T-helper 17 cell (primary cell): Measurements from ENCODE around the gene TRDN. TPM values are rescaled to one million over a fixed set of nuclear protein-coding genes. Genes with fewer than 3 reads are reported as not detected.
"Not testable (repeated sequence)": the region's sequence is repeated elsewhere in the genome, so short reads cannot be mapped to it uniquely, and the experiment has no call there.

Source experiments
- ATAC-seq: fragments of 150-1000 bp; cut with Tn5 transposase; 2 replicates; pipeline ENCODE4 v1.10.0; 2021; ENCODE audit warnings: mild to moderate bottlenecking, moderate library complexity
- DNase-seq, 3 donors: peaks; one replicate each; pipeline versions ENCODE4 v3.0.0 to v3.0.0-alpha.2; 2020 to 2021
- H3K9me3 ChIP-seq: one replicate; pipeline ENCODE4 v1.7.0; 2013; ENCODE audit warnings: low read length, mild to moderate bottlenecking; ENCODE audit not compliant: control insufficient read depth, poor library complexity, severe bottlenecking
- H3K27ac Mint-ChIP-seq: one replicate; pipeline ENCODE4 v1.8.0; 2022; ENCODE audit warnings: mild to moderate bottlenecking, moderate library complexity, mixed read lengths
- H3K27me3 Mint-ChIP-seq: one replicate; pipeline ENCODE4 v1.8.0; 2022; ENCODE audit warnings: mixed read lengths
- H3K36me3 Mint-ChIP-seq: one replicate; pipeline ENCODE4 v1.8.0; 2022; ENCODE audit warnings: low read depth, mixed read lengths
- H3K4me1 Mint-ChIP-seq: one replicate; pipeline ENCODE4 v1.8.0; 2022; ENCODE audit warnings: mild to moderate bottlenecking, mixed read lengths
- H3K4me3 Mint-ChIP-seq: one replicate; pipeline ENCODE4 v1.8.0; 2022; ENCODE audit warnings: mild to moderate bottlenecking, moderate library complexity, mixed read lengths
- total RNA-seq, 4 donors: library from RNA in 2 of 4; stranded (reverse) in 2 of 4; gene quantifications; one replicate each; pipeline ENCODE4 v1.2.3 and lab custom pipeline; 2022 to 2026

TRDN gene
- total RNA-seq, 2 donors from 2014 or later = not detected

DNA sequence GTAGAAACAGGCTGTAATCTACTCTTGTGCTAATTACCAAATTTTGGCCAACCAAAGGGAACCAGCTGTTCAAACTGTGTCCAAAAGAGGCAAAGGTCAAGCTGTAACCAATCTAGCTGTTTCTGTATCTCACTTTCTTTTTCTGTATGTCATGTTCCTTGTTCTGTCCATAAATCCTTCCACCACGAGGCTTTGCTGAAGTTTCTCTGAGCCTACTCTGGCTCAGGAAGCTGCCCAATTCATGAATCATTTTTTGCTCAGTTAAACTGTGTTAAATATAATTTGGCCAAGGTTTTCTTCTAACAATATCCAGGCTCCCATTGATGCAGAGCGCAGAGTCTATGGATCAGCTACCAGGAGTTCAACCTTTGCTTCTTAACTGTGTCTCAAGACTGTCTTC lies 272.8 kb downstream of the TRDN start:
- Mint-ChIP-seq H3K4me3 (no peak overlapping the region), H3K27ac (no peak overlapping the region), H3K4me1 (no peaks in the 10 kb centered on the region), H3K27me3 (no peaks in the 10 kb centered on the region), H3K36me3 (no peaks in the 10 kb centered on the region)
- ATAC-seq (no peak), DNase-seq (no peak)
- no peaks in the 10 kb centered on the region for H3K9me3 ChIP-seq

DNA sequence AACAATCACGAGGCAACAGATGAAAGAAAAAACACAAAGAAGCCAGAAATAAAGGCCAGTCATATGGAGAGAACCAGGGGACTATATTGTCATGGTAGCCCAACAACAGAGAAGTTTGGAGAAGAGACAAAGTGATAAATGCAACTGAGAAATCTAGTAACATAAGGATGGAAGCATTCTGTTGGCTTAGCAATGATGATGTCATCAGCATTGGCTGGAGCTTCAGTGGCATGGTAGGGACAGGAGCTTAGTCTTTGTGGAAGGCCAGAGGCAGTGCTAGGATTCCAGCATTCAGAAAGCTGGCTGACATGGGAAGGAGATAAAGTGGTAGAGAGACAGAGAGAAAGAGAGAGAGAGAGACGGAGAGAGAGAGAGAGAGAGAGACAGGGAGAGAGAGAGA lies 276.4 kb downstream of the TRDN start:
- H3K9me3 ChIP-seq = no peaks in the 10 kb centered on the region
- no peak for DNase-seq
- no peak overlapping the region for H3K4me3 Mint-ChIP-seq
- ATAC-seq = no peak
- H3K27ac Mint-ChIP-seq = no peak overlapping the region
- no peaks in the 10 kb centered on the region for H3K36me3 Mint-ChIP-seq
- no peaks in the 10 kb centered on the region for H3K27me3 Mint-ChIP-seq
- no peaks in the 10 kb centered on the region for H3K4me1 Mint-ChIP-seq

DNA sequence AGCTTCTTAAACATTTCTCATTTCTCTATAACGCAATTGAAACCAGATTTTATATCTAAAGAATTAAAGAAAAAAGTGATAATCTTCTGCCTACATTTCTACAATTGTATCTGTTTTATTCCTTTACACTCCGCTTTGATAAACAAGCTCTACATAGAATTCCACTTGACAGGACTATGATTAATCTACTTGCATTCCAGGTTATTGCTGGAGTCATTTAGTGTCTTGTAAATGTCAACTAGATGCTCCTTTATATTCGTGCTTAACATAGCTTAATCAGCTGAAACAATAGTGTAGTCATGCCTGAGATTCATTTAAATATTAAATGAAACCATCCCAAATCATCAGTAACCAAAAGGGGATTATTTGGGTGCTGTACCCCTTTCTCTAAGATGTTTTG lies 284.0 kb downstream of the TRDN start:
- H3K4me3 Mint-ChIP-seq = no peak overlapping the region
- no peaks in the 10 kb centered on the region for H3K27me3 Mint-ChIP-seq
- ATAC-seq = no peak
- no peak overlapping the region for H3K27ac Mint-ChIP-seq
- H3K36me3 Mint-ChIP-seq = no peaks in the 10 kb centered on the region
- no peaks in the 10 kb centered on the region for H3K9me3 ChIP-seq
- no peak for DNase-seq
- H3K4me1 Mint-ChIP-seq = no peaks in the 10 kb centered on the region

DNA sequence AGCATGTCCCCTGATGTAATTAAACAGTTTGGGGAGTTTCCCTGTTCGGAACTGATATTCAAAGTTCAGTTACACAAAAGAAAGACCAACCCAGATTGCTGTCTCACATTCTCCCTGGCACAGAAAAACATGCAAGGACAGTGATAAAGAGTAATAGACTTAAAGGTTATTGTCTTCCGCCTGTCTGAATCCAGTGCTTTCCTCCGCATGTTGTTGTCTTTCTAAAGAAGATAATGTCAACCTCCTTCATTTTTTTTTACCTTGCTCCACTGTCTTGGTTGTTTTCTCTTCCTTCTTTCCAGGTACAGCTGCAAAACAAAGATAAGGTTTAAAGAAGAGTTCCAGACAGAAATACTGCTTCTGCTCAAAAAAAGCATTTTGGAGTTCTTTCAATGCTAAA lies 284.5 kb downstream of the TRDN start:
- Mint-ChIP-seq H3K27ac (no peak overlapping the region), H3K36me3 (no peaks in the 10 kb centered on the region), H3K4me1 (no peaks in the 10 kb centered on the region), H3K27me3 (no peaks in the 10 kb centered on the region), H3K4me3 (no peak overlapping the region)
- H3K9me3 ChIP-seq = no peaks in the 10 kb centered on the region
- DNase-seq (no peak), ATAC-seq (no peak)

DNA sequence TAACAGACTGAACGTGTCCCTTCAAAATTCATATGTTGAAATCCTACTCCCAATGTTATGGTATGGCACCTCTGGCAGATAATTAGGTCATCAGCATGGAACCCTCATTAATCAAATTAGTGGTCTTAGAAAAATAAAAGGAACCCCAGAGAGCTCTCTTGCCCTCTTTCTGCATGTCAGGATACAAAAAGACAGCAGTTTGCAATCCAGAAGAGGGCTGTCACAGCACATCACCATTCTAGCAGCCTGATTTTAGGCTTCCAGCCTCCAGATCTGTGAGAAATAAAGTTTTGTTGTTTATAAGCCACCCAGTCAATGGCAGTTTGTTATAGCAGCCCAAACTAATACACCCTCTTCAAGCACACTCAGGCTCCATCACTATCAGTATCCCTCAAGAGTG lies 292.9 kb downstream of the TRDN start:
- Mint-ChIP-seq H3K27ac (no peak overlapping the region), H3K36me3 (no peaks in the 10 kb centered on the region), H3K4me3 (no peak overlapping the region), H3K27me3 (no peaks in the 10 kb centered on the region), H3K4me1 (no peaks in the 10 kb centered on the region)
- H3K9me3 ChIP-seq = no peaks in the 10 kb centered on the region
- DNase-seq (no peak), ATAC-seq (no peak)

DNA sequence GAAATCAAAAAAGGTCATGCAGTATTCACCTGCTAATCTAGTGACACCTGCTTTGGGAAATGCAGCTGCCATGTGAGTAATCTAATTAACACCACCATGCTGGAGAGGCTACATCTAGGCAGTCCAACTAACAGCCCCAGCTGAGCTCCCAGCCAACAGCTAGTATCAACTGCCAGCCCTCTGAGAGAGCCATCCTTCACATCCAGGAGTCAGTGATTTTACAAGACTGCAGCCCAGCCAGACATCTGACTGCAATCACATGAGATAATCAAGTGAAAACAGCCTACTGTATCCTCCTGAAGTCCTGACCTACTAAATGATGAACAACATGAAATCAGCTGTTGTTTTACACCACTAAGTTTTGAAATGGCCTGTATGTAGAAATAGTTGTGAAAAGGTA lies 298.4 kb downstream of the TRDN start:
- Mint-ChIP-seq H3K4me3 (no peak overlapping the region), H3K27me3 (no peaks in the 10 kb centered on the region), H3K36me3 (no peaks in the 10 kb centered on the region), H3K27ac (no peak overlapping the region), H3K4me1 (no peaks in the 10 kb centered on the region)
- DNase-seq (no peak), ATAC-seq (no peak)
- no peaks in the 10 kb centered on the region for H3K9me3 ChIP-seq

DNA sequence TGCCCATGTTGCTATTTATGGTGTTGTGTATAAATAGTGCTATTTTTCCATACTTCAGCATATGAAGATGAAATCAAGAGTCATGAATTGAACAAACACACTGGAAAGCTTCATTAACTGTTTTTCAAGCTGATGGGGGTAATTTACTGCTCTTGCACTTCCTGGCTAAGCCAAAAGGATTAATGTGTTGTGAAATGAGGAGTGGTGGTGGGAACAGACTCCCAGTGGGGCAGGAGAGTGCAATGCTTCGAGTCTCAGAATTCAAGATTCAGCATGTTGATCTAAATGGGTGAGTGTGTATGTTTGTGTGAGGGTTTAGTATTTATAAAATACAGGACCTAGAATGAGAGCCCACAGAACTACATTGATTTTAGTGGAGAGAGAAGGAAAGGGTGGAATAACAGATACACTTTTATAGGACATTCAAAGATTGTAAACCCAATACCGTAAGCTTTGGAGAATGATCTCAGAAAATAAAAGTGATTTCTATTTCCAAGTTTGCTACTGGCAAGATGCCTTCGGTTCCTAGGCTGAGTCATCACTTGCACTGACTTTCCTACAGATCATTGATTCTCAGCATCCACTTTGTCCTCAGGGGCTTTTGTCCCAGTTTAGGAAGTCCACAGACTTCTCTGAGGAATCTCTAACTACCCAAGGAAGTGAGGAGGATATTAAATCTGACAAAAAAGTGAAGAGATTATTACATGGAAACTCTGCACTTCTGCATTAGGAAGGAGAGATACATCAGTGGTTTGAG lies 303.6 kb downstream of the TRDN start:
- Mint-ChIP-seq H3K36me3 (no peaks in the 10 kb centered on the region), H3K27ac (no peak overlapping the region), H3K4me1 (no peaks in the 10 kb centered on the region), H3K27me3 (no peaks in the 10 kb centered on the region), H3K4me3 (no peak overlapping the region)
- ATAC-seq (no peak), DNase-seq (no peak)
- no peaks in the 10 kb centered on the region for H3K9me3 ChIP-seq

DNA sequence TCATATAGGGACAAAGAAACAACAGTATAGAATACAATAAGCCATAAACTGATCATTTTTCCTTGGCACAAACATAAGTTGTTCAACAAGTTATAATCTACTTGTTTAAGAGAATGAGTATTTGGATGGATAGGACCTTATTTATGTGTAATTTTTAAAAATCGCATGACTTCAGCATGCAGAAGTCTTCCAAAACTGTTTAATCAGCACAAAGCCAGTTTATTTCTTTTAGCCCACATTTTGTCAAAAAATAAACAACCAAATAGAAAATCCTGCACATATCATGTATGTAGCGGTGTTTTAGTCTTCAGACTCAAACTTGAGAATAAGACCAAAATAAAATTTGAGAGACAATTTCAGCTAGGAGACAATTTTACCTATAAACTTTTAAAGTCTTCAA lies 304.7 kb downstream of the TRDN start:
- no peaks in the 10 kb centered on the region for H3K27me3 Mint-ChIP-seq
- no peak for DNase-seq

DNA sequence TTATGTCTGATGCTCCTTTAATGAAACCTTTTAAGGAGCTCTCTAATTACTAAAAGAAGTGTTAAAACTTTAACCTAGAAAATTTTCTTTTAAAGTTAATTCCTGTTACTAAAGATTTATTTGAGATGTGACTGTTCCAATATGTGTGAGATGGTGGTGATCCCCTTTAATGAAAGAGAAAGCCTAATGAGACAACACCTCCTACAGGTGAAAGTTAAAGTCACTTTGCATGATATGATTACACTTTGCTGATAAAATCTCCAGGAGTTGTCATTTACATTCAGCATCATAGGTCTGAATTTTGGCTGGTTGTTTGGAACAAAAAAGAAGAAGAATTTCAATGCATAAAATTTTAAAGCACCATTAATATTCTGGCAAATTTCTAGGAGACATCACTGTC lies 307.4 kb downstream of the TRDN start:
- DNase-seq (no peak), ATAC-seq (no peak)
- no peak overlapping the region for H3K4me3 Mint-ChIP-seq
- H3K9me3 ChIP-seq = no peaks in the 10 kb centered on the region
- no peaks in the 10 kb centered on the region for H3K27me3 Mint-ChIP-seq
- H3K36me3 Mint-ChIP-seq = no peaks in the 10 kb centered on the region
- no peak overlapping the region for H3K27ac Mint-ChIP-seq
- H3K4me1 Mint-ChIP-seq = no peaks in the 10 kb centered on the region

More for the DNA sequence above, 304.7 kb downstream of the TRDN start:
- Mint-ChIP-seq H3K4me3 (no peak overlapping the region), H3K4me1 (no peaks in the 10 kb centered on the region), H3K36me3 (no peaks in the 10 kb centered on the region), H3K27ac (no peak overlapping the region)
- no peaks in the 10 kb centered on the region for H3K9me3 ChIP-seq
- ATAC-seq = no peak

DNA sequence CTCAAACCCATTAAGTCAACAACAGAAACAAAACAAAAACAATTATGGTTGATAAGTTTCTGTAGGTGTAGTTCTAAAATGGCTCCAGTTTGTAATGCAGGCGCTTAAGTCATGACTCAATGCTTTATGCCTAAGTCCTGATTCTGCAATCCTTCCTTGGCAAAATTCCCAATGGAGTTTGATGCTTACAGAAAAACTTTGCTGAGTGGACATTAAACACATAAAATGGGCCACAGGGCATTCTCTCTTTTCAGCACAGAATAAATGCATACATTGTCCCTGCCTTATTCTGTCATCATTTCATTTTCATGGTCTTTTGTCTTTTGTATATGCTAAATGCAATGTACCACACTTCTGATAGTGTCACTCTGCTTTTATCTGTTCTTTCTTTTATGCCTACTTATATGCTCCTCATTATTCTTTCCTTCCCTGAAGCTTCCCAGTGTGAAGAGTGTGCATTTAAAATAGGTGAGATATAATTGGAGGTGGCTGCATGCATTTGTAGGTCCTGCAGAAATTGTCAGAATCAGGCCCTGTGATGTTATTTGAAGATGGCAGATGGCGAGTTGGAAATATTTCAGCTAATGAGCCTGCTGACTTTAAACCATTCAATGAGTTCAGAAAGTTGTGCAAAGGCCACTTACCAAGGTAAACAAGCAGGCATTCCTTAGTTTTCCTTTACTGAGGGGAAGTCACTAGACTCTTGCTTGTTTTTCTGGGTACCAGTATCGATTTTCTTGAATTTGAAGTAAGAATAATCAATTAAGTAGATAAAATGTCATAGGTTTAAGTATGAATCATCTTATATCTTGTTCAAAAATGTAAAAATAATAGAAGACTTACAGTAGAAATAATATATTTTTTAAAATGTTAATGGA lies 313.1 kb downstream of the TRDN start:
- no peak overlapping the region for H3K4me3 Mint-ChIP-seq
- H3K4me1 Mint-ChIP-seq = no peaks in the 10 kb centered on the region
- DNase-seq (no peak), ATAC-seq (no peak)
- H3K27me3 Mint-ChIP-seq = no peaks in the 10 kb centered on the region
- H3K27ac Mint-ChIP-seq = no peak overlapping the region
- no peaks in the 10 kb centered on the region for H3K36me3 Mint-ChIP-seq
- H3K9me3 ChIP-seq = no peaks in the 10 kb centered on the region

DNA sequence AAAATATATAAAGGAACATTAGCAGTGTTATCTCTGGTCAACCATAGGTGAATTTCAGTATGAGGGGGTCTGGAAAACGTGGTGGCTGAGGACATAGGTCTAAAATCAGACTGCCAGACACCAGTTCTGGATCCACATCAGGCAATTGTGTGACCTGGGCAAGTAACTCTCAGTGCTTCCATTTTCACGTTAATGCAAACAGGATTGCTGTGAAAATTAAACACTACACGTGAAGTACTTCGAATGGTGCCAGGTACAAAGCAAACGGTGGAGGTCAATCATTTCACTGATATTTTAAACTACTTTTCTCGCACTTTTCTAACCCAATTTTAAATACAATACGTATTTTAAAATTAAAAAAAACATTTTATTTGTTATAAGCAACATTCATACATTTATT lies 315.7 kb downstream of the TRDN start:
- ATAC-seq = no peak
- no peaks in the 10 kb centered on the region for H3K9me3 ChIP-seq
- no peak for DNase-seq
- no peaks in the 10 kb centered on the region for H3K27me3 Mint-ChIP-seq
- H3K4me1 Mint-ChIP-seq = no peaks in the 10 kb centered on the region
- H3K4me3 Mint-ChIP-seq = no peak overlapping the region
- H3K36me3 Mint-ChIP-seq = no peaks in the 10 kb centered on the region
- no peak overlapping the region for H3K27ac Mint-ChIP-seq

DNA sequence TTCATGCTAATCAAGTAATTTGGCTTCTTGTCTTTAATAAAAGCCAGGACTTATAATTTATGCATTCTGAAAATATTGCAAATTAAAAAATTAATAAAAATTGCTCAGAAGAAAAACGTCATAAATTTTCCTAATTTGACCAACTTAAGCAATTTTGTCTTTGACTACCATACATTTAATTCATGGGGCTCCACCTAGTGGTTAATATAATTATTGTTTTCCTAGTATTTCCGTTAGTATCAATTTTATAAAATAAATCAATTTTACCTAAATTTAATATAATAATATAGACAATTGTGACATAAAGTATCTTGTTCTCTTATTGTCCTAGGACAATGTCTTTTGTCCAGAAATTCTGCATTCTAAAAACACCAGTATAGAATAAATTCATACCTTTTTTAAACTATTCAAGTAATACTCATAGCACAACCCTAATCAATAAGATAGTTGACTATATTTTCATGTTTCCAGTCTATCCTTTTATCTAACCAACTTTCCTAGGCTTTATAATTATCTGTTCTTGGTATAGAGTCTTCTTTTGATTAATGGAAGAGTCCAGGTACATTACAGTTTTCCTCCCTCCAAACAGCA lies 319.9 kb downstream of the TRDN start:
- no peaks in the 10 kb centered on the region for H3K9me3 ChIP-seq
- Mint-ChIP-seq H3K4me3 (no peak overlapping the region), H3K36me3 (no peaks in the 10 kb centered on the region), H3K27ac (no peak overlapping the region), H3K27me3 (no peaks in the 10 kb centered on the region), H3K4me1 (no peaks in the 10 kb centered on the region)
- ATAC-seq (no peak), DNase-seq (no peak)

DNA sequence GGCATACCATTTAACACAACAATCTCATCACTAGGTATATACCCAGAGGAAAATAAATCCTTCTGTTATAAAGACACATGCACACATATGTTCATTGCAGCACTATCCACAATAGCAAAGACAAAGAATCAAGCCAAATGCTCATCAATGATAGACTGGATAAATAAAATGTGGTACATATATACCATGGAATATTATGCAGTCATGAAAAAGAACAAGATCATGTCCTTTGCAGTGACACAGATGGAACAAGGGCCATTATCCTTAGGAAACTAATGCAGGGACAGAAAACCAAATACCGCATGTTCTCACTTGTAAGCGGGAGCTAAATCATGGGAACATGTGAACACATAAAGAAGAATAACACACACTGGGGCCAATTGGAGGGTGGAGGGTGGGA lies 322.3 kb downstream of the TRDN start:
- ATAC-seq, H3K27ac Mint-ChIP-seq, H3K9me3 ChIP-seq, DNase-seq, H3K4me1 Mint-ChIP-seq, H3K36me3 Mint-ChIP-seq, H3K27me3 Mint-ChIP-seq, H3K4me3 Mint-ChIP-seq: not testable (repeated sequence)
